ENCODE data around the gene RAB11FIP3. TPM values are rescaled to one million over a fixed set of nuclear protein-coding genes. Genes with fewer than 3 reads are reported as not detected.
A peak's percentile ranks its signal among the peaks of the same experiment; 100 is the strongest.

Gene RAB11FIP3, protein sequence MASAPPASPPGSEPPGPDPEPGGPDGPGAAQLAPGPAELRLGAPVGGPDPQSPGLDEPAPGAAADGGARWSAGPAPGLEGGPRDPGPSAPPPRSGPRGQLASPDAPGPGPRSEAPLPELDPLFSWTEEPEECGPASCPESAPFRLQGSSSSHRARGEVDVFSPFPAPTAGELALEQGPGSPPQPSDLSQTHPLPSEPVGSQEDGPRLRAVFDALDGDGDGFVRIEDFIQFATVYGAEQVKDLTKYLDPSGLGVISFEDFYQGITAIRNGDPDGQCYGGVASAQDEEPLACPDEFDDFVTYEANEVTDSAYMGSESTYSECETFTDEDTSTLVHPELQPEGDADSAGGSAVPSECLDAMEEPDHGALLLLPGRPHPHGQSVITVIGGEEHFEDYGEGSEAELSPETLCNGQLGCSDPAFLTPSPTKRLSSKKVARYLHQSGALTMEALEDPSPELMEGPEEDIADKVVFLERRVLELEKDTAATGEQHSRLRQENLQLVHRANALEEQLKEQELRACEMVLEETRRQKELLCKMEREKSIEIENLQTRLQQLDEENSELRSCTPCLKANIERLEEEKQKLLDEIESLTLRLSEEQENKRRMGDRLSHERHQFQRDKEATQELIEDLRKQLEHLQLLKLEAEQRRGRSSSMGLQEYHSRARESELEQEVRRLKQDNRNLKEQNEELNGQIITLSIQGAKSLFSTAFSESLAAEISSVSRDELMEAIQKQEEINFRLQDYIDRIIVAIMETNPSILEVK
- total RNA-seq, result 23.2 and 27.8 TPM in 2 replicates

GRCh38 chr16:425082-425718 lies at the start of gene RAB11FIP3:
Gene RAB11FIP3, plus strand, starts transcription at chr16:425649. Its CDS starts 358 bp downstream, at chr16:426007.

GRCh38 chr16:381789-382717 lies 43.4 kb upstream of the RAB11FIP3 start, which contains the start of gene PGAP6:
Gene PGAP6, minus strand, starts transcription at chr16:381978. Its CDS starts 157 bp downstream, at chr16:381821.

DNA sequence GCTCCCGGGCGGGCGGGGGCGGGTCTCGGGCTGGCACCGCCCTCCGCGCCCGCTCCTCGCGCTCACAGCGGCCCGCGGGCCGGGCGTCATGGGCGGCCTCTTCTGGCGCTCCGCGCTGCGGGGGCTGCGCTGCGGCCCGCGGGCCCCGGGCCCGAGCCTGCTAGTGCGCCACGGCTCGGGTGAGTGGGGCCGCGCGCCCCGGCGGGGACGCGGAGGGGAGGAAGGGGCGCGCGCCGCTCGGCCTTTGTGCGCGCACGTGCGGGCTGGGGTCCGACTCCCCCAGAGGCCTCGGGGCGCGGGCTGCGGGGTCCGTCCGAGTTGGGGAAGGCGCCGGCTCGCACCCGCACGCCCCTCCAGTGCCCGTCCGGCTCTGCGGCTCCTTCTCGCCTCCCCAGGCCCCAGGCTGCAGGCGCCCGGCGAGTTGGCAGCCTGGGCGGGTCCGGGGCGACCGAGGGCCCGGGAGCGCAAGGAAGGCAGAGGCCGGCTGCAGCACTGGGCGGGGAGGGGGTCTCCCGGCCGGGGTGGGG lies 28.3 kb upstream of the RAB11FIP3 start, which contains the start of gene NME4:
Gene NME4, plus strand, starts transcription at position 65 of the 527 bp plus-strand sequence. Its CDS starts 24 bp downstream, at position 89.

GRCh38 chr16:401468-402348 lies 23.7 kb upstream of the RAB11FIP3 start, which contains the start of gene DECR2:
Gene DECR2, plus strand, starts transcription at chr16:401885. Its CDS starts 79 bp downstream, at chr16:401964.

GRCh38 chr16:527015-527903 lies 101.8 kb downstream of the RAB11FIP3 start, which contains the start of gene CAPN15:
Gene CAPN15, plus strand, starts transcription at chr16:527712. Its CDS starts 19,127 bp downstream, at chr16:546839.

GRCh38 chr16:560204-560700 lies 134.8 kb downstream of the RAB11FIP3 start, which contains the start of gene PRR35:
Gene PRR35, plus strand, starts transcription at chr16:560394. Its CDS starts 2,901 bp downstream, at chr16:563295.

DNA sequence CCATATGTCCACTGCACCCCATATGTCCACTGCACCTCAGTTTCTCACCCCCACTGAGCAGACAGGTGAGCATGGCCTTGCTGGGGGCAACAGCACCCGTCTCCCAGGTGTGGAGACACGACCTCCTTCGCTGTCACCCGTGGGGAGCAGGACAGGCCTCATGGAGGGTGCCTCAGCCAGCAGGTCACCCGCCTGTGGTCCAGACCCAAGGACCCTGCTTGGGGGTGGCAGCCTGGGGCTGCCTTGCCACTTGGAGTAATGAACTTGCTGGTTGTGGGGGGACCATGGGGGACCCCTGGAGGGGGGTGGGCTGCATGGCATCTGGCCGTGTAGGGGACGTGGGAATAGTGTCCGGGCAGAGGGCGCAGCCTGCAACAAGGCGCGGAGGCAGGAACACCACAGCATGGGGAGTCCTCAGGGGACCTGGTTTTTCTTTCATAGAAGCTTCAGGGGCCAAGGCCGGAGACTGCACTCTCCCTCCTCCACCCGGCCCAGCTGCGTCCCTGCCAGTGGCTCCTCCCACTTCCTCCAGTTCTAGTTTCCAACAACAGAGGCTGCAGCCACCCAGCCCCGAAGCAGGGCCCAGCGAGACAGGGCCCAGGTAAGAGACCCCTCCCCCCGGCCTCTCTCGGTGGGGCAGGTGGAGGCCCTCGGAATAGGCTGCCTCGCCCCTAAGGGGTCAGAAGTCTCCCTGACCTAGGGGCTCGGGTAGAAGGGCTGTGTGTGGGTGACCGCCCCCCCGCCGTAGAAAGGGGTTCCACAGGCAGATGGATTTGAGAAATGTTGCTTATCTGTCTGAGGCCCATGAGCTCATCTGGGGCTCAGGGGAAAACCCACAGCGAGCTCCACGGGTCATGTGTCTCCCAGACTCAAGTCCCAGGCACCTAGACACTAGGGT lies 141.3 kb downstream of the RAB11FIP3 start, which contains the start of gene NHLRC4:
Gene NHLRC4, plus strand, starts transcription at position 531 of the 898 bp plus-strand sequence. CDS start 1,043 bp downstream, outside the sequence.

GRCh38 chr16:569445-570254 lies 144.2 kb downstream of the RAB11FIP3 start, which contains the start of gene PIGQ:
Gene PIGQ, plus strand, starts transcription at chr16:569968. Its CDS starts 4,107 bp downstream, at chr16:574075.

Small RNA genes lying within 50 kb of the gene (small RNA-seq; reads per million reads assigned to genes)
- gene MIR3176 (ENCODE audit: low replicate concordance) (not detected), gene MIR5587 (ENCODE audit: low replicate concordance) (0.33 reads per million, percentile 3 among the genes with 10 or more reads in this experiment), gene RF00019 (ENCODE audit: low replicate concordance) (not detected), gene Z98883.1 (ENCODE audit: low replicate concordance) (not detected)

Other genes with a start within 250 kb of the RAB11FIP3 start
- gene HBA1, start 249.0 kb upstream of the RAB11FIP3 start, total RNA-seq, result not detected in 2 replicates
- not detected in 2 replicates for gene HBQ1, start 245.2 kb upstream of the RAB11FIP3 start, total RNA-seq
- 31.5 and 59.0 TPM in 2 replicates for gene LUC7L, start 196.2 kb upstream of the RAB11FIP3 start, total RNA-seq
- gene FAM234A, start 190.8 kb upstream of the RAB11FIP3 start, total RNA-seq, result 58.8 and 81.4 TPM in 2 replicates
- gene RGS11, start 149.7 kb upstream of the RAB11FIP3 start, total RNA-seq, result 1.0 and 2.4 TPM in 2 replicates
- 0.44 TPM in 1 of 2 replicates, not detected in the other for gene ARHGDIG, start 145.1 kb upstream of the RAB11FIP3 start, total RNA-seq
- gene PDIA2, start 142.5 kb upstream of the RAB11FIP3 start, total RNA-seq, result 0.57 and 2.8 TPM in 2 replicates
- 25.8 and 28.2 TPM in 2 replicates for gene AXIN1, start 72.9 kb upstream of the RAB11FIP3 start, total RNA-seq
- gene MRPL28, start 55.1 kb upstream of the RAB11FIP3 start, total RNA-seq, result 76.4 and 85.0 TPM in 2 replicates
- gene PGAP6, start 43.7 kb upstream of the RAB11FIP3 start, total RNA-seq, result 109 and 146 TPM in 2 replicates
- gene NME4, start 28.4 kb upstream of the RAB11FIP3 start, total RNA-seq, result 96.1 and 115 TPM in 2 replicates
- gene DECR2, start 23.8 kb upstream of the RAB11FIP3 start, total RNA-seq, result 8.8 and 10.2 TPM in 2 replicates
- gene CAPN15, start 102.1 kb downstream of the RAB11FIP3 start, total RNA-seq, result 68.9 and 91.9 TPM in 2 replicates
- 0.14 TPM in 1 of 2 replicates, not detected in the other for gene PRR35, start 134.7 kb downstream of the RAB11FIP3 start, total RNA-seq
- gene NHLRC4, start 141.4 kb downstream of the RAB11FIP3 start, total RNA-seq, result 2.6 TPM in 2 replicates
- gene PIGQ, start 144.3 kb downstream of the RAB11FIP3 start, total RNA-seq, result 27.8 and 33.5 TPM in 2 replicates
- gene RAB40C, start 164.4 kb downstream of the RAB11FIP3 start, total RNA-seq, result 15.3 and 16.5 TPM in 2 replicates
- 0.14 and 0.22 TPM in 2 replicates for gene WFIKKN1, start 205.3 kb downstream of the RAB11FIP3 start, total RNA-seq
- gene METTL26, start 210.7 kb downstream of the RAB11FIP3 start, total RNA-seq, result 99.1 and 106 TPM in 2 replicates
- gene MCRIP2, start 216.2 kb downstream of the RAB11FIP3 start, total RNA-seq, result 11.5 and 16.6 TPM in 2 replicates
- gene WDR90, start 223.7 kb downstream of the RAB11FIP3 start, total RNA-seq, result 12.3 and 22.6 TPM in 2 replicates
- 56.5 and 67.4 TPM in 2 replicates for gene RHOT2, start 242.5 kb downstream of the RAB11FIP3 start, total RNA-seq